HEK293 (cell line): ENCODE measurements around the gene TMEM214.
A peak's percentile ranks its signal among the peaks of the same experiment; 100 is the strongest.

Experiments used
- CTCF ChIA-PET: fragments of 350-600 bp; formaldehyde crosslinking; extraction: SDS; loops from one replicate; lab custom pipeline; 2021; ENCODE audit warnings: antibody characterized with exemption; lab: Yijun Ruan, JAX
- POLR2A ChIA-PET: fragments of 300-600 bp; formaldehyde crosslinking; extraction: SDS; loops from one replicate; lab custom pipeline; 2020; ENCODE audit warnings: antibody characterized with exemption, inconsistent platforms; lab: Yijun Ruan, JAX
- H3K27ac ChIP-seq: fragments of 200-500 bp; sonication (Bioruptor generic); 2 replicates; pipeline ENCODE4 v1.5.1; 2014; ENCODE audit warnings: low read depth, low read length, control low read depth, inconsistent platforms; ENCODE audit errors: extremely low read depth
- H3K36me3 ChIP-seq, 2 experiments: fragments of 200-500 bp in 1 of 2; sonication (Bioruptor generic) in 1 of 2; 1 replicate in 1 of 2; 2 replicates in 1 of 2; pipeline ENCODE4 v1.5.1; 2014 to 2017; ENCODE audit warnings: inconsistent platforms in 2 of 2, low read length in 2 of 2; ENCODE audit not compliant: control insufficient read depth in 2 of 2, insufficient read depth in 1 of 2
- H3K4me1 ChIP-seq: fragments of 200-500 bp; sonication (Bioruptor generic); 2 replicates; pipeline ENCODE4 v1.5.1; 2014; ENCODE audit warnings: mild to moderate bottlenecking, low read length, inconsistent platforms; ENCODE audit not compliant: control insufficient read depth, insufficient read depth
- H3K4me3 ChIP-seq: 2 replicates; pipeline ENCODE4 v1.5.1; 2011; ENCODE audit warnings: low read depth, mild to moderate bottlenecking, control low read depth, low read length, moderate library complexity
- H3K9me3 ChIP-seq: fragments of 200-500 bp; sonication (Bioruptor generic); 2 replicates; pipeline ENCODE4 v1.5.1; 2014; ENCODE audit warnings: low read depth, low read length, inconsistent platforms; ENCODE audit not compliant: control insufficient read depth, insufficient read depth
- ATF2 ChIP-seq: fragments of 450-650 bp; formaldehyde crosslinking; IDR thresholded peaks from 2 replicates; pipeline ENCODE4 v1.5.1; 2016; ENCODE audit warnings: missing biosample characterization, missing genetic modification characterization, low read depth
- BCL6B ChIP-seq: fragments of 450-650 bp; formaldehyde crosslinking; IDR thresholded peaks from 2 replicates; pipeline ENCODE4 v1.5.1; 2017; ENCODE audit warnings: missing biosample characterization, missing genetic modification characterization
- GLIS2 ChIP-seq: fragments of 450-650 bp; formaldehyde crosslinking; IDR thresholded peaks from 2 replicates; pipeline ENCODE4 v1.5.1; 2016; ENCODE audit warnings: missing biosample characterization, missing genetic modification characterization
- HIC1 ChIP-seq: fragments of 450-650 bp; formaldehyde crosslinking; IDR thresholded peaks from 2 replicates; pipeline ENCODE4 v1.5.1; 2016; ENCODE audit warnings: missing biosample characterization, missing genetic modification characterization
- KLF17 ChIP-seq: fragments of 450-650 bp; formaldehyde crosslinking; IDR thresholded peaks from 2 replicates; pipeline ENCODE4 v1.5.1; 2016; ENCODE audit warnings: missing biosample characterization, missing genetic modification characterization
- MYNN ChIP-seq: fragments of 450-650 bp; formaldehyde crosslinking; IDR thresholded peaks from 2 replicates; pipeline ENCODE4 v1.5.1; 2016; ENCODE audit warnings: missing biosample characterization, missing genetic modification characterization, borderline replicate concordance
- MZF1 ChIP-seq: fragments of 450-650 bp; formaldehyde crosslinking; IDR thresholded peaks from 2 replicates; pipeline ENCODE4 v1.5.1; 2017; ENCODE audit warnings: missing biosample characterization, missing genetic modification characterization, borderline replicate concordance
- SP3 ChIP-seq: fragments of 450-650 bp; formaldehyde crosslinking; IDR thresholded peaks from 2 replicates; pipeline ENCODE4 v1.5.1; 2016; ENCODE audit warnings: missing biosample characterization, missing genetic modification characterization
- WT1 ChIP-seq: fragments of 450-650 bp; formaldehyde crosslinking; IDR thresholded peaks from 2 replicates; pipeline ENCODE4 v1.5.1; 2016; ENCODE audit warnings: missing biosample characterization, missing genetic modification characterization
- YY2 ChIP-seq: fragments of 450-650 bp; formaldehyde crosslinking; IDR thresholded peaks from 2 replicates; pipeline ENCODE4 v1.5.1; 2016; ENCODE audit warnings: missing biosample characterization, missing genetic modification characterization
- ZBTB26 ChIP-seq: fragments of 450-650 bp; formaldehyde crosslinking; optimal IDR thresholded peaks from 2 replicates; pipeline ENCODE3; 2016; ENCODE audit warnings: missing biosample characterization, mild to moderate bottlenecking, missing genetic modification characterization
- ZFP37 ChIP-seq: fragments of 450-650 bp; formaldehyde crosslinking; IDR thresholded peaks from 2 replicates; pipeline ENCODE4 v1.5.1; 2016; ENCODE audit warnings: missing biosample characterization, missing genetic modification characterization
- ZNF10 ChIP-seq: fragments of 450-650 bp; formaldehyde crosslinking; IDR thresholded peaks from 2 replicates; pipeline ENCODE4 v1.5.1; 2017; ENCODE audit warnings: missing biosample characterization, missing genetic modification characterization
- ZNF169 ChIP-seq: fragments of 450-650 bp; formaldehyde crosslinking; IDR thresholded peaks from 2 replicates; pipeline ENCODE4 v1.5.1; 2016; ENCODE audit warnings: missing biosample characterization, missing genetic modification characterization
- ZNF18 ChIP-seq: fragments of 450-650 bp; formaldehyde crosslinking; IDR thresholded peaks from 2 replicates; pipeline ENCODE4 v1.5.1; 2016; ENCODE audit warnings: missing biosample characterization, missing genetic modification characterization
- ZNF184 ChIP-seq: fragments of 450-650 bp; IDR thresholded peaks from 2 replicates; pipeline ENCODE4 v1.5.1; 2018; ENCODE audit warnings: missing biosample characterization, mild to moderate bottlenecking, missing genetic modification characterization
- ZNF211 ChIP-seq: fragments of 450-650 bp; formaldehyde crosslinking; IDR thresholded peaks from 2 replicates; pipeline ENCODE4 v1.5.1; 2016; ENCODE audit warnings: low read depth, missing biosample characterization, missing genetic modification characterization
- ZNF266 ChIP-seq: fragments of 450-650 bp; formaldehyde crosslinking; IDR thresholded peaks from 2 replicates; pipeline ENCODE4 v1.5.1; 2016; ENCODE audit warnings: missing biosample characterization, missing genetic modification characterization, low read depth
- ZNF335 ChIP-seq: fragments of 450-650 bp; formaldehyde crosslinking; conservative IDR thresholded peaks from 2 replicates; pipeline ENCODE4 v1.5.1; 2016; ENCODE audit warnings: missing biosample characterization, missing genetic modification characterization
- ZNF341 ChIP-seq: fragments of 450-650 bp; formaldehyde crosslinking; IDR thresholded peaks from 2 replicates; pipeline ENCODE4; 2016; ENCODE audit warnings: low read depth, missing biosample characterization, missing genetic modification characterization
- ZNF354C ChIP-seq: fragments of 450-650 bp; formaldehyde crosslinking; IDR thresholded peaks from 2 replicates; pipeline ENCODE4 v1.5.1; 2016; ENCODE audit warnings: missing biosample characterization, missing genetic modification characterization, low read depth, borderline replicate concordance
- ZNF501 ChIP-seq: fragments of 450-650 bp; formaldehyde crosslinking; IDR thresholded peaks from 2 replicates; pipeline ENCODE4 v1.5.1; 2016; ENCODE audit warnings: missing biosample characterization, missing genetic modification characterization
- ZNF600 ChIP-seq: fragments of 450-650 bp; formaldehyde crosslinking; IDR thresholded peaks from 2 replicates; pipeline ENCODE4 v1.5.1; 2016; ENCODE audit warnings: missing biosample characterization, missing genetic modification characterization
- ZNF654 ChIP-seq: fragments of 450-650 bp; formaldehyde crosslinking; IDR thresholded peaks from 2 replicates; pipeline ENCODE4 v1.5.1; 2016; ENCODE audit warnings: low read depth, missing biosample characterization, missing genetic modification characterization
- ZNF76 ChIP-seq: fragments of 450-650 bp; formaldehyde crosslinking; IDR thresholded peaks from 2 replicates; pipeline ENCODE4; 2016; ENCODE audit warnings: low read depth, missing biosample characterization, missing genetic modification characterization, borderline replicate concordance
- ZNF768 ChIP-seq: fragments of 450-650 bp; formaldehyde crosslinking; IDR thresholded peaks from 2 replicates; pipeline ENCODE4 v1.5.1; 2018; ENCODE audit warnings: missing biosample characterization, mild to moderate bottlenecking, missing genetic modification characterization
- ZNF830 ChIP-seq: fragments of 450-650 bp; IDR thresholded peaks from 2 replicates; pipeline ENCODE4 v1.5.0; 2018; ENCODE audit warnings: missing biosample characterization, missing genetic modification characterization, low read depth, mild to moderate bottlenecking, moderate library complexity

TMEM214 gene

GRCh38 chr2:27085673-27086089 is 52.9 kb downstream of the TMEM214 start (continued):
- TF ChIP-seq ZNF501 (0 out of 2 replicates have a peak, but pooled peaks have one; percentile 27), ZNF600 (tag by site-specific recombination) (peak; percentile 60; the same call in 1 of the 2 replicates), ZBTB26 (peak; percentile 62), ZNF830 (tag by site-specific recombination) (no peak), ZNF169 (tag by site-specific recombination) (no peak), ZFP37 (tag by site-specific recombination) (peak; percentile 47; the same call in 1 of the 2 replicates), ZNF654 (peak; percentile 43), GLIS2 (tag by site-specific recombination) (peak; percentile 57; the same call in 1 of the 2 replicates)
- TF ChIP-seq, all 188 proteins: peak for 19

- H3K4me3 ChIP-seq: peak overlapping the region; percentile 46
- H3K27ac ChIP-seq: peak overlapping the region; percentile 72
- peaks cover 0 to 7% of the 10 kb centered on the region in 2 experiments; a peak in 1 of 3 replicates for H3K36me3 ChIP-seq
- H3K9me3 ChIP-seq: no peaks in the 10 kb centered on the region
- ChIA-PET CTCF (interaction anchor here (0.6 to 3.3 kb wide), 8 partner anchors 12 to 897 kb away, joined by 3 to 44 read pairs (median 4); no protein-coding TSS in a partner anchor), POLR2A (interaction anchor here (0.8 to 2.8 kb wide), 4 partner anchors 10 to 124 kb away, joined by 3 to 11 read pairs (median 5); partner anchors contain the start of genes AGBL5 and OST4)
- H3K4me1 ChIP-seq: peaks cover 8% of the 10 kb centered on the region
- TF ChIP-seq ZNF768 (tag by site-specific recombination) (no peak), MYNN (tag by site-specific recombination) (no peak), ZNF184 (tag by site-specific recombination) (peak; percentile 11; the same call in 1 of the 2 replicates), ZNF211 (tag by site-specific recombination) (no peak), HIC1 (tag by site-specific recombination) (no peak), ZNF354C (tag by site-specific recombination) (no peak), ZNF18 (tag by site-specific recombination) (no peak), ZNF266 (tag by site-specific recombination) (no peak), BCL6B (tag by site-specific recombination) (no peak), ATF2 (tag by site-specific recombination) (no peak), ZNF10 (peak; percentile 63; the same call in 1 of the 2 replicates), MZF1 (no peak), SP3 (tag by site-specific recombination) (no peak), YY2 (tag by site-specific recombination) (0 out of 2 replicates have a peak, but pooled peaks have one; percentile 11), ZNF341 (tag by site-specific recombination) (no peak), WT1 (tag by site-specific recombination) (no peak), ZNF335 (tag by site-specific recombination) (peak; percentile 82; the same call in 1 of the 2 replicates), ZNF76 (tag by site-specific recombination) (0 out of 2 replicates have a peak, but pooled peaks have one; percentile 12), KLF17 (no peak)
Measured at GRCh38 chr2:27086090-27086723, 53.4 kb downstream of the TMEM214 start.
